Ovary (tissue), 9 donors: ENCODE measurements around the gene PKN3. TPM values are rescaled to one million over a fixed set of nuclear protein-coding genes. Genes with fewer than 3 reads are reported as not detected.
A peak's percentile ranks its signal among the peaks of the same experiment; 100 is the strongest.
"Not testable (repeated sequence)": the region's sequence is repeated elsewhere in the genome, so short reads cannot be mapped to it uniquely, and the experiment has no call there.

ENCODE experiments used
- DNase-seq, 5 donors: peaks; one replicate each; pipeline ENCODE4 v3.0.0-alpha.2; 2019 to 2020
- H3K27ac ChIP-seq, 2 donors: fragments of 200-600 bp; one replicate each; pipeline versions ENCODE4 v1.5.1 to v1.8.0; 2019 to 2022
- H3K27me3 ChIP-seq: fragments of 200-600 bp; one replicate; pipeline ENCODE4 v1.8.0; 2022
- H3K36me3 ChIP-seq: fragments of 200-600 bp; sonication (generic); one replicate; pipeline ENCODE4 v1.5.1; 2019
- H3K4me1 ChIP-seq: one replicate; pipeline ENCODE4 v1.8.1; 2013; ENCODE audit warnings: mild to moderate bottlenecking, moderate library complexity; ENCODE audit not compliant: insufficient read depth
- H3K4me3 ChIP-seq: fragments of 200-600 bp; sonication (generic); one replicate; pipeline ENCODE4 v1.5.1; 2017
- H3K9me3 ChIP-seq, 2 donors: fragments of 200-600 bp in 1 of 2; sonication (generic) in 1 of 2; one replicate each; pipeline versions ENCODE4 v1.5.1 to v1.8.1; 2013 to 2019; ENCODE audit warnings: mild to moderate bottlenecking in 1 of 2, moderate library complexity in 1 of 2
- CTCF ChIP-seq, 3 donors: fragments of 450-650 bp in 2 of 3; fragments of 200-600 bp in 1 of 3; IDR thresholded peaks; one replicate each; pipeline versions ENCODE4 v1.5.1 to v1.8.0; 2016 to 2022; ENCODE audit warnings: antibody characterized with exemption in 3 of 3, mild to moderate bottlenecking in 1 of 3
- EP300 ChIP-seq: sonication (generic); formaldehyde crosslinking; IDR thresholded peaks from one replicate; pipeline ENCODE4 v1.6.1; 2017; ENCODE audit warnings: antibody characterized with exemption
- POLR2A ChIP-seq: fragments of 450-650 bp; IDR thresholded peaks from one replicate; pipeline ENCODE4 v1.6.1; 2017; ENCODE audit warnings: antibody characterized with exemption, mild to moderate bottlenecking, moderate library complexity
- WGBS, 3 donors: extraction: QIAGEN DNeasy Blood & Tissue Kit in 1 of 3; methylation state at CpG; one replicate each; pipeline versions ENCODE4 v1.1.5 to v1.1.7; 2013 to 2017; 5-methylcytosine and 5-hydroxymethylcytosine counted together
- intact Hi-C, 4 donors: fragments of 100-400 bp; cut with DNase I; formaldehyde crosslinking; loops; one replicate each; pipeline versions ENCODE4 v1.11.0 to v1.15.1; 2022 to 2023
- polyA plus RNA-seq, 2 donors: library from polyadenylated mRNA; stranded (reverse); fragments of 200-250 nt in 1 of 2; fragments of 350-450 nt in 1 of 2; fragmentation: Illumina TruSeq in 1 of 2; extraction: RNeasy Lipid Tissue Mini Kit (QIAGEN cat#74804) in 1 of 2; gene quantifications; one replicate each; pipeline ENCODE4 v1.2.3, GENCODE V29; 2013 to 2014
- total RNA-seq, 7 donors: library from RNA; depleted of rRNA in 2 of 7; stranded (reverse); fragments of >200 nt in 2 of 7; fragmentation: NEBNext Ultra II Directional in 3 of 7; extraction: Animal tissue kit (Norgen Biotek cat#: 25700) in 3 of 7; gene quantifications; one replicate each; pipeline versions ENCODE4 v1.1.0 to v1.2.4, GENCODE V29; 2016 to 2023
- donor health status: DM: no; HTN: no; CAD: no; lungs with moderate emphysema.
- donor health status: DM: no; HTN: no; CAD: no.
- donor health status: Bipolar disorder and iron deficiency.
- donor health status: DM: yes; HTN: yes; CAD: no.
- donor health status: DM: no; HTN: no; CAD: no.
- donor health status: DM: yes; HTN: yes; CAD: no.

The PKN3 gene
- total and polyA plus RNA-seq, 9 donors, result 1.3 to 7.6 (median 4.2) TPM

- Histone ChIP-seq H3K27me3 (no peaks in the 10 kb centered on the region), H3K4me1 (no peaks in the 10 kb centered on the region), H3K4me3 (peak overlapping the region; percentile 61), H3K27ac (peak overlapping the region; percentile 93 to 99), H3K9me3 (no peaks in the 10 kb centered on the region), H3K36me3 (no peaks in the 10 kb centered on the region)
- TF ChIP-seq CTCF (IDR thresholded peaks at IDR 0.05) (no peak), EP300 (no peak), POLR2A (no peak)
- intact Hi-C loops, result no loop called here
- WGBS, 3 donors, result 94 to 97% (median 96%) methylated on average over 13 of the region's 13 CpGs
- no peak for DNase-seq
Observed at GRCh38 chr9:128657344-128657704, 45.0 kb upstream of the PKN3 start.

- H3K36me3 ChIP-seq, result no peaks in the 10 kb centered on the region
- WGBS, 3 donors, result 88 to 97% (median 92%) methylated on average over 3 of the region's 3 CpGs
- H3K4me3 ChIP-seq, result no peak overlapping the region
- H3K9me3 ChIP-seq, result no peaks in the 10 kb centered on the region
- no peak for DNase-seq
- H3K27ac ChIP-seq, result no peak overlapping the region
- H3K4me1 ChIP-seq, result no peaks in the 10 kb centered on the region
- intact Hi-C loops, result no loop called here
- no peaks in the 10 kb centered on the region for H3K27me3 ChIP-seq
- TF ChIP-seq POLR2A (no peak), EP300 (no peak), CTCF (IDR thresholded peaks at IDR 0.05) (no peak)
Observed at GRCh38 chr9:128657796-128658195, 44.5 kb upstream of the PKN3 start.

- WGBS, 3 donors, result 88 to 90% (median 89%) methylated on average over 8 of the region's 8 CpGs
- H3K36me3 ChIP-seq, H3K27me3 ChIP-seq, intact Hi-C loops, H3K4me1 ChIP-seq, H3K27ac ChIP-seq, DNase-seq, H3K9me3 ChIP-seq, H3K4me3 ChIP-seq: not testable (repeated sequence)
Observed at GRCh38 chr9:128666481-128666941, 35.8 kb upstream of the PKN3 start.

- intact Hi-C loops, result no loop called here
- DNase-seq, result no peak
- no peak overlapping the region for H3K4me3 ChIP-seq
- no peak for TF ChIP-seq POLR2A
- TF ChIP-seq EP300, result no peak
- no peak for TF ChIP-seq CTCF (IDR thresholded peaks at IDR 0.05)
- no peaks in the 10 kb centered on the region for H3K27me3 ChIP-seq
- no peaks in the 10 kb centered on the region for H3K4me1 ChIP-seq
- H3K9me3 ChIP-seq, result no peaks in the 10 kb centered on the region
- no peak overlapping the region for H3K27ac ChIP-seq
- no peaks in the 10 kb centered on the region for H3K36me3 ChIP-seq
- 92 to 96% (median 94%) methylated on average over 6 of the region's 6 CpGs for WGBS, 3 donors
Observed at GRCh38 chr9:128669786-128670185, 32.5 kb upstream of the PKN3 start.

- WGBS, 3 donors, result 92 to 96% (median 95%) methylated on average over 4 of the region's 4 CpGs
- TF ChIP-seq CTCF (IDR thresholded peaks at IDR 0.05), result no peak
- no peak for TF ChIP-seq POLR2A
- TF ChIP-seq EP300, result no peak
- Histone ChIP-seq H3K36me3 (no peaks in the 10 kb centered on the region), H3K4me1 (no peaks in the 10 kb centered on the region), H3K27ac (no peak overlapping the region), H3K9me3 (no peaks in the 10 kb centered on the region), H3K4me3 (no peak overlapping the region), H3K27me3 (no peaks in the 10 kb centered on the region)
- intact Hi-C loops, result no loop called here
- DNase-seq, result peak in 1 of 5 donors; percentile 6
Observed at GRCh38 chr9:128675382-128675781, 26.9 kb upstream of the PKN3 start.
